Panc1 (cell line): ENCODE results near the gene NEK6. TPM values are rescaled to one million over a fixed set of nuclear protein-coding genes. Genes with fewer than 3 reads are reported as not detected.
A peak's percentile ranks its signal among the peaks of the same experiment; 100 is the strongest.

ENCODE experiments used
- ATAC-seq: fragments of 200-7000 bp; cut with Tn5 transposase; 2 replicates; pipeline ENCODE4 v1.9.1; 2020; ENCODE audit warnings: mild to moderate bottlenecking, moderate library complexity
- BruUV-seq: library from RNA; stranded (reverse); fragments of 400-500 nt; replicated peaks from 2 replicates; lab custom pipeline; 2021; lab: Mats Ljungman, UMichigan
- CTCF ChIA-PET: fragments of 300-600 bp; sonication (Branson Sonifier 250); formaldehyde crosslinking; loops from one replicate; lab custom pipeline; 2022; ENCODE audit warnings: antibody characterized with exemption; lab: Charles Lee
- POLR2A ChIA-PET: fragments of 300-600 bp; sonication (Branson Sonifier 250); formaldehyde crosslinking; loops from one replicate; lab custom pipeline; 2022; ENCODE audit warnings: antibody characterized with exemption; lab: Charles Lee
- DNase-seq: peaks from one replicate; pipeline ENCODE4 v3.0.0-alpha.2; 2010; ENCODE audit warnings: low read depth, low spot score
- H3K27ac ChIP-seq: 2 replicates; pipeline ENCODE4 v1.5.1; 2011; ENCODE audit warnings: mild to moderate bottlenecking, low read length, inconsistent platforms
- H3K27me3 ChIP-seq: fragments of 200-500 bp; sonication (Bioruptor generic); 2 replicates; pipeline ENCODE4 v1.6.0; 2014; ENCODE audit warnings: low read length, inconsistent platforms; ENCODE audit not compliant: control insufficient read depth, insufficient read depth
- H3K36me3 ChIP-seq: fragments of 200-500 bp; sonication (Bioruptor generic); 2 replicates; pipeline ENCODE4 v1.5.1; 2014; ENCODE audit warnings: inconsistent platforms, mild to moderate bottlenecking, low read length, moderate library complexity; ENCODE audit not compliant: control insufficient read depth, insufficient read depth
- H3K4me1 ChIP-seq: 2 replicates; pipeline ENCODE4 v1.5.1; 2011; ENCODE audit warnings: inconsistent platforms, mild to moderate bottlenecking, low read length, moderate library complexity; ENCODE audit not compliant: control insufficient read depth, insufficient read depth
- H3K4me3 ChIP-seq, 2 experiments: 2 replicates each; pipeline ENCODE4 v1.5.1; 2011 to 2012; ENCODE audit warnings: low read depth in 2 of 2, low read length in 2 of 2, mild to moderate bottlenecking in 2 of 2, inconsistent platforms in 1 of 2, moderate library complexity in 1 of 2
- H3K9me3 ChIP-seq: fragments of 200-500 bp; sonication (Bioruptor generic); 2 replicates; pipeline ENCODE4 v1.5.1; 2014; ENCODE audit warnings: low read depth, mild to moderate bottlenecking, inconsistent platforms, low read length, moderate library complexity; ENCODE audit not compliant: control insufficient read depth, insufficient read depth
- CTCF ChIP-seq: fragments of 450-650 bp; IDR thresholded peaks from 2 replicates; pipeline ENCODE4 v1.5.1; 2017; ENCODE audit warnings: mild to moderate bottlenecking
- POLR2AphosphoS5 ChIP-seq: IDR thresholded peaks from 2 replicates; pipeline ENCODE4 v1.6.1; 2012; ENCODE audit warnings: mild to moderate bottlenecking, low read depth, low read length, moderate library complexity
- SIN3A ChIP-seq: IDR thresholded peaks from 2 replicates; pipeline ENCODE4 v1.6.1; 2012; ENCODE audit warnings: low read depth, mild to moderate bottlenecking, low read length, moderate library complexity, borderline replicate concordance; ENCODE audit not compliant: insufficient read depth
- TCF7L2 ChIP-seq: IDR thresholded peaks from 2 replicates; pipeline ENCODE4 v1.6.1; 2011; ENCODE audit warnings: mild to moderate bottlenecking, low read depth, low read length, inconsistent platforms
- in situ Hi-C: cut with HindIII; loops from 2 replicates; pipeline ENCODE4 v1.10.0; 2016; ENCODE audit warnings: low sequenced_read_pairs, low pct_unique_long_range_greater_than_20kb
- intact Hi-C: fragments of 100-400 bp; cut with micrococcal nuclease; formaldehyde crosslinking; loops from one replicate; pipeline ENCODE4 v1.10.0; 2022; ENCODE audit not compliant: unreplicated experiment
- total RNA-seq: library from RNA; stranded (reverse); gene quantifications from one replicate; pipeline ENCODE4 v1.2.1, GENCODE V29; 2021; ENCODE audit not compliant: unreplicated experiment
- TF ChIP-seq, protein P1 (sequence below), 2 experiments: IDR thresholded peaks; 2 replicates each; pipeline ENCODE4 v1.6.1; 2011 to 2012; ENCODE audit warnings: low read depth in 2 of 2, control low read depth in 1 of 2, low read length in 1 of 2, mild to moderate bottlenecking in 1 of 2, moderate library complexity in 1 of 2; ENCODE audit not compliant: insufficient read depth in 1 of 2

NEK6 gene
- total RNA-seq, 1 experiment from 2014 or later = 56.3 TPM

DNA sequence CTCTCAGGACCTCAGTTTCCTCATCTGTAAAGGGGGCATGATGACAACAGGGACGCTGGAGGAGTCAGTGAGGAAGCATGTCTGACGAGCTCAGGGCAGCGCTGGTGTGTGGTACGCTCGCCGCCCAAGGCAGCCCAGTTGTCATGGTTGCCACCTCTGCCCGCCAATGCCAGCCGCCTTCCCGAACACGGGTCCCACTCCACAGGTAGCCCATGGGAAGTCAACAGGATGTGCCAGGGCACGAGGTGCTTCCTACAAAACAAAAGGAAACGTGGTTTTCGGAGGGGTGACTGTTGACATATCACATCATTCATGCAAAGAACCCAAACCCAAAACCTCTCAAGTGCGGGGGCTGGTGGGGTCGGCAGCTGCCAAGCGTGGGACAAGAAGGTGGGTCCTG, 58.1 kb downstream of the NEK6 start:
- H3K4me3 ChIP-seq = no peak overlapping the region
- POLR2A ChIA-PET = no interaction called here
- ATAC-seq (no peak), DNase-seq (no peak)
- H3K27me3 ChIP-seq = no peaks in the 10 kb centered on the region
- no peaks in the 10 kb centered on the region for H3K9me3 ChIP-seq
- intact Hi-C loops (loop anchor here (10.0 kb wide), 1 partner anchor 191 kb away; no protein-coding TSS in a partner anchor), in situ Hi-C loops (no loop called here)
- no peaks in the 10 kb centered on the region; the same call in 1 of the 2 replicates for H3K36me3 ChIP-seq
- no peak overlapping the region for H3K27ac ChIP-seq
- CTCF ChIA-PET = no interaction called here
- TF ChIP-seq, protein P1, sequence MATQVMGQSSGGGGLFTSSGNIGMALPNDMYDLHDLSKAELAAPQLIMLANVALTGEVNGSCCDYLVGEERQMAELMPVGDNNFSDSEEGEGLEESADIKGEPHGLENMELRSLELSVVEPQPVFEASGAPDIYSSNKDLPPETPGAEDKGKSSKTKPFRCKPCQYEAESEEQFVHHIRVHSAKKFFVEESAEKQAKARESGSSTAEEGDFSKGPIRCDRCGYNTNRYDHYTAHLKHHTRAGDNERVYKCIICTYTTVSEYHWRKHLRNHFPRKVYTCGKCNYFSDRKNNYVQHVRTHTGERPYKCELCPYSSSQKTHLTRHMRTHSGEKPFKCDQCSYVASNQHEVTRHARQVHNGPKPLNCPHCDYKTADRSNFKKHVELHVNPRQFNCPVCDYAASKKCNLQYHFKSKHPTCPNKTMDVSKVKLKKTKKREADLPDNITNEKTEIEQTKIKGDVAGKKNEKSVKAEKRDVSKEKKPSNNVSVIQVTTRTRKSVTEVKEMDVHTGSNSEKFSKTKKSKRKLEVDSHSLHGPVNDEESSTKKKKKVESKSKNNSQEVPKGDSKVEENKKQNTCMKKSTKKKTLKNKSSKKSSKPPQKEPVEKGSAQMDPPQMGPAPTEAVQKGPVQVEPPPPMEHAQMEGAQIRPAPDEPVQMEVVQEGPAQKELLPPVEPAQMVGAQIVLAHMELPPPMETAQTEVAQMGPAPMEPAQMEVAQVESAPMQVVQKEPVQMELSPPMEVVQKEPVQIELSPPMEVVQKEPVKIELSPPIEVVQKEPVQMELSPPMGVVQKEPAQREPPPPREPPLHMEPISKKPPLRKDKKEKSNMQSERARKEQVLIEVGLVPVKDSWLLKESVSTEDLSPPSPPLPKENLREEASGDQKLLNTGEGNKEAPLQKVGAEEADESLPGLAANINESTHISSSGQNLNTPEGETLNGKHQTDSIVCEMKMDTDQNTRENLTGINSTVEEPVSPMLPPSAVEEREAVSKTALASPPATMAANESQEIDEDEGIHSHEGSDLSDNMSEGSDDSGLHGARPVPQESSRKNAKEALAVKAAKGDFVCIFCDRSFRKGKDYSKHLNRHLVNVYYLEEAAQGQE (IDR thresholded peaks at IDR 0.05; ENCODE audit: insufficient read depth in 1 of 2, low read depth in 2 of 2, low read length in 1 of 2) = no peak
- TF ChIP-seq POLR2AphosphoS5 (no peak), TCF7L2 (no peak), SIN3A (no peak), CTCF (no peak)
- no TSS peak for BruUV-seq
- 0 out of 2 replicates have a peak, but pooled peaks cover 3% of the 10 kb centered on the region for H3K4me1 ChIP-seq

GRCh38 chr9:124320062-124320973, 62.6 kb downstream of the NEK6 start:
- Histone ChIP-seq H3K4me3 (no peak overlapping the region), H3K9me3 (no peaks in the 10 kb centered on the region), H3K27me3 (no peaks in the 10 kb centered on the region), H3K27ac (peak overlapping the region; percentile 66), H3K36me3 (no peaks in the 10 kb centered on the region; the same call in none of the 2 replicates), H3K4me1 (0 out of 2 replicates have a peak, but pooled peaks cover 3% of the 10 kb centered on the region)
- intact Hi-C loops (no loop called here), in situ Hi-C loops (no loop called here)
- ChIA-PET CTCF (no interaction called here), POLR2A (no interaction called here)
- BruUV-seq = no TSS peak
- TF ChIP-seq, protein P1 (IDR thresholded peaks at IDR 0.05; ENCODE audit: insufficient read depth in 1 of 2, low read depth in 2 of 2, low read length in 1 of 2) = no peak
- TF ChIP-seq TCF7L2 = no peak
- TF ChIP-seq SIN3A = no peak
- TF ChIP-seq CTCF = peak; percentile 87
- TF ChIP-seq POLR2AphosphoS5 = no peak
- DNase-seq (peak; percentile 28), ATAC-seq (peak; percentile 91)
